ENCODE data around the gene HAP1.
"Not testable (repeated sequence)": the region's sequence is repeated elsewhere in the genome, so short reads cannot be mapped to it uniquely, and the experiment has no call there.

DNA sequence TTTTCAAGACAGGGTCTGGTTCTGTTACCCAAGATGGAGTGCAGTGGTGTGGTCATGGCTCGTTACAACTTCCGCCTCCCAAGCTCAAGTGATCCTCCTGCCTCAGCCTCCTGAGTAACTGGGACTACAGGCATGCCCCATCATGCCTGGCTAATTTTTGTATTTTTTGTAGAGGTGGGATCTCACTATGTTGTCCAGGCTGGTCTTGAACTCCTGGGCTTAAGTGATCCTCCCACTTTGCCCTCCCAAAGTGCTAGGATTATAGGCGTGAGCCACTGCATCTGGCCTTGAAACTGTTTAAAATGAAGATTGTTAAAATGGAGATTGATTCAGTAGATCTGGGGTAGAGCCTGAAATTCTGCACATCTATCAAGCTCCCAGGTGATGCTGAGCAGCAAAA is 33.6 kb downstream of the HAP1 start:
- not testable (repeated sequence) for TF ChIP-seq POLR2A, POLR2AphosphoS5 (IDR thresholded peaks at IDR 0.05; ENCODE audit: low read depth, low read length)
